MCF 10A (cell line): ENCODE results near the gene SLC7A5. TPM values are rescaled to one million over a fixed set of nuclear protein-coding genes. Genes with fewer than 3 reads are reported as not detected.
A peak's percentile ranks its signal among the peaks of the same experiment; 100 is the strongest.

ENCODE experiments used
- BruUV-seq: library from RNA; stranded (reverse); fragments of 400-500 nt; replicated peaks from 2 replicates; lab custom pipeline; 2021; lab: Mats Ljungman, UMichigan
- CTCF ChIA-PET: fragments of 300-600 bp; sonication (Branson Sonifier 250); formaldehyde crosslinking; extraction: SDS; loops from one replicate; lab custom pipeline; 2021; ENCODE audit warnings: antibody characterized with exemption, inconsistent platforms; lab: Yijun Ruan, JAX
- POLR2A ChIA-PET: fragments of 300-600, 350-650 bp; sonication (Branson Sonifier 250); formaldehyde crosslinking; extraction: SDS; loops from one replicate; lab custom pipeline; 2020; ENCODE audit warnings: antibody characterized with exemption, inconsistent platforms; lab: Yijun Ruan, JAX
- DNase-seq: peaks from one replicate; pipeline ENCODE4 v3.0.0-alpha.2; 2018; ENCODE audit not compliant: unreplicated experiment
- H3K27ac Mint-ChIP-seq: one replicate; pipeline ENCODE4 v1.8.0; 2022; ENCODE audit warnings: mild to moderate bottlenecking, low read depth, mixed read lengths; ENCODE audit not compliant: unreplicated experiment
- H3K27me3 Mint-ChIP-seq: one replicate; pipeline ENCODE4 v1.8.0; 2022; ENCODE audit warnings: mixed read lengths; ENCODE audit not compliant: insufficient read depth, unreplicated experiment
- H3K36me3 Mint-ChIP-seq: one replicate; pipeline ENCODE4 v1.8.0; 2022; ENCODE audit warnings: mild to moderate bottlenecking, moderate library complexity, mixed read lengths; ENCODE audit not compliant: insufficient read depth, unreplicated experiment
- H3K4me1 Mint-ChIP-seq: one replicate; pipeline ENCODE4 v1.8.0; 2022; ENCODE audit warnings: mixed read lengths; ENCODE audit not compliant: insufficient read depth, unreplicated experiment
- H3K4me3 Mint-ChIP-seq: one replicate; pipeline ENCODE4 v1.8.0; 2022; ENCODE audit warnings: mild to moderate bottlenecking, moderate library complexity, mixed read lengths; ENCODE audit not compliant: unreplicated experiment
- H3K9me3 Mint-ChIP-seq: one replicate; pipeline ENCODE4 v1.8.0; 2022; ENCODE audit warnings: mixed read lengths; ENCODE audit not compliant: unreplicated experiment
- intact Hi-C: fragments of 100-400 bp; cut with micrococcal nuclease; formaldehyde crosslinking; loops from 2 replicates; pipeline ENCODE4 v1.14.1; 2022
- total RNA-seq: library from RNA; stranded (reverse); gene quantifications from 2 replicates; pipeline ENCODE4 v1.2.3, GENCODE V29; 2022
- TF ChIP-seq, protein P1 (sequence below): fragments of 200-600 bp; IDR thresholded peaks from one replicate; pipeline ENCODE4 v1.8.0; 2022; ENCODE audit warnings: antibody characterized with exemption, mild to moderate bottlenecking; ENCODE audit not compliant: unreplicated experiment

Gene SLC7A5
- total RNA-seq, 1 experiment from 2014 or later: 1,007 TPM

GRCh38 chr16:87834668-87835473 is 34.4 kb downstream of the SLC7A5 start:
- DNase-seq: peak; percentile 50
- intact Hi-C loops: no loop called here
- H3K4me3 Mint-ChIP-seq: no peak overlapping the region
- BruUV-seq: no TSS peak
- H3K27ac Mint-ChIP-seq: no peak overlapping the region
- no peaks in the 10 kb centered on the region for H3K27me3 Mint-ChIP-seq
- TF ChIP-seq, protein P1, sequence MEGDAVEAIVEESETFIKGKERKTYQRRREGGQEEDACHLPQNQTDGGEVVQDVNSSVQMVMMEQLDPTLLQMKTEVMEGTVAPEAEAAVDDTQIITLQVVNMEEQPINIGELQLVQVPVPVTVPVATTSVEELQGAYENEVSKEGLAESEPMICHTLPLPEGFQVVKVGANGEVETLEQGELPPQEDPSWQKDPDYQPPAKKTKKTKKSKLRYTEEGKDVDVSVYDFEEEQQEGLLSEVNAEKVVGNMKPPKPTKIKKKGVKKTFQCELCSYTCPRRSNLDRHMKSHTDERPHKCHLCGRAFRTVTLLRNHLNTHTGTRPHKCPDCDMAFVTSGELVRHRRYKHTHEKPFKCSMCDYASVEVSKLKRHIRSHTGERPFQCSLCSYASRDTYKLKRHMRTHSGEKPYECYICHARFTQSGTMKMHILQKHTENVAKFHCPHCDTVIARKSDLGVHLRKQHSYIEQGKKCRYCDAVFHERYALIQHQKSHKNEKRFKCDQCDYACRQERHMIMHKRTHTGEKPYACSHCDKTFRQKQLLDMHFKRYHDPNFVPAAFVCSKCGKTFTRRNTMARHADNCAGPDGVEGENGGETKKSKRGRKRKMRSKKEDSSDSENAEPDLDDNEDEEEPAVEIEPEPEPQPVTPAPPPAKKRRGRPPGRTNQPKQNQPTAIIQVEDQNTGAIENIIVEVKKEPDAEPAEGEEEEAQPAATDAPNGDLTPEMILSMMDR: no peak
- H3K4me1 Mint-ChIP-seq: no peaks in the 10 kb centered on the region
- ChIA-PET CTCF (interaction anchor here (0.6 to 7.6 kb wide), 5 partner anchors 8 to 56 kb away, joined by 3 to 63 read pairs (median 3); no protein-coding TSS in a partner anchor), POLR2A (interaction anchor here (0.6 to 3.1 kb wide), 5 partner anchors 10 to 56 kb away, joined by 3 to 18 read pairs (median 4); no protein-coding TSS in a partner anchor)
- peaks cover 99% of the 10 kb centered on the region for H3K36me3 Mint-ChIP-seq
- H3K9me3 Mint-ChIP-seq: no peaks in the 10 kb centered on the region

- Mint-ChIP-seq H3K4me3 (no peak overlapping the region), H3K4me1 (no peaks in the 10 kb centered on the region), H3K9me3 (no peaks in the 10 kb centered on the region), H3K36me3 (peaks cover 99% of the 10 kb centered on the region), H3K27ac (no peak overlapping the region), H3K27me3 (no peaks in the 10 kb centered on the region)
- no TSS peak for BruUV-seq
- intact Hi-C loops: no loop called here
- ChIA-PET POLR2A (interaction anchor here (0.9 to 3.1 kb wide), 3 partner anchors 9 to 55 kb away, joined by 4 to 18 read pairs (median 7); no protein-coding TSS in a partner anchor), CTCF (interaction anchor here (0.6 to 7.6 kb wide), 5 partner anchors 9 to 55 kb away, joined by 3 to 63 read pairs (median 3); no protein-coding TSS in a partner anchor)
- TF ChIP-seq, protein P1: no peak
- no peak for DNase-seq
Measured at GRCh38 chr16:87834005-87834667, 35.2 kb downstream of the SLC7A5 start.

- Mint-ChIP-seq H3K9me3 (no peaks in the 10 kb centered on the region), H3K27ac (no peak overlapping the region), H3K4me3 (no peak overlapping the region), H3K4me1 (no peaks in the 10 kb centered on the region), H3K36me3 (peaks cover 99% of the 10 kb centered on the region), H3K27me3 (no peaks in the 10 kb centered on the region)
- intact Hi-C loops: no loop called here
- BruUV-seq: no TSS peak
- CTCF ChIA-PET: interaction anchor here (2.4 to 7.6 kb wide), 2 partner anchors 17 to 54 kb away, joined by 11 to 63 read pairs; no protein-coding TSS in a partner anchor
- DNase-seq: no peak
- TF ChIP-seq, protein P1: no peak
- POLR2A ChIA-PET: interaction anchor here (0.7 to 3.1 kb wide), 3 partner anchors 13 to 54 kb away, joined by 3 to 18 read pairs (median 7); no protein-coding TSS in a partner anchor
Measured at GRCh38 chr16:87833548-87833947, 35.8 kb downstream of the SLC7A5 start.
